ENCODE data around the gene EXOSC10.
"Not testable (repeated sequence)": the region's sequence is repeated elsewhere in the genome, so short reads cannot be mapped to it uniquely, and the experiment has no call there.

The EXOSC10 gene

GRCh38 chr1:11053758-11054137, 45.9 kb downstream of the EXOSC10 start:
- no peak for TF ChIP-seq CTCF (IDR thresholded peaks at IDR 0.05; ENCODE audit: low read depth, low read length)
- DNase-seq (ENCODE audit: low read depth, low spot score): no peak
- no peak overlapping the region for H3K4me3 ChIP-seq (ENCODE audit: low read depth, low read length)
- in situ Hi-C loops (cut with HindIII; ENCODE audit: low sequenced_read_pairs): no loop called here

GRCh38 chr1:11052839-11053757, 46.6 kb downstream of the EXOSC10 start:
- DNase-seq (ENCODE audit: low read depth, low spot score): no peak
- in situ Hi-C loops (cut with HindIII; ENCODE audit: low sequenced_read_pairs): no loop called here
- TF ChIP-seq CTCF (IDR thresholded peaks at IDR 0.05; ENCODE audit: low read depth, low read length): no peak
- no peak overlapping the region for H3K4me3 ChIP-seq (ENCODE audit: low read depth, low read length)

- H3K4me3 ChIP-seq (ENCODE audit: low read depth, low read length): no peak overlapping the region
- TF ChIP-seq CTCF (IDR thresholded peaks at IDR 0.05; ENCODE audit: low read depth, low read length): no peak
- DNase-seq (ENCODE audit: low read depth, low spot score): no peak
- in situ Hi-C loops (cut with HindIII; ENCODE audit: low sequenced_read_pairs): no loop called here
Measured at GRCh38 chr1:11051781-11052511, 47.7 kb downstream of the EXOSC10 start.

- H3K4me3 ChIP-seq (ENCODE audit: low read depth, low read length); DNase-seq (ENCODE audit: low read depth, low spot score); in situ Hi-C loops (cut with HindIII; ENCODE audit: low sequenced_read_pairs): not testable (repeated sequence)
Measured at GRCh38 chr1:11051121-11051520, 48.5 kb downstream of the EXOSC10 start.

- no peak for DNase-seq (ENCODE audit: low read depth, low spot score)
- in situ Hi-C loops (cut with HindIII; ENCODE audit: low sequenced_read_pairs): no loop called here
- H3K4me3 ChIP-seq (ENCODE audit: low read depth, low read length): no peak within 1 kb of the TSS
- TF ChIP-seq CTCF (IDR thresholded peaks at IDR 0.05; ENCODE audit: low read depth, low read length): no peak
Measured at GRCh38 chr1:11046625-11047365, 52.9 kb downstream of the EXOSC10 start, which contains the start of gene MASP2. TSS of gene MASP2 (minus strand) at chr1:11047239. CDS start at chr1:11047207, 32 bp downstream.

GRCh38 chr1:11046270-11046566, 53.5 kb downstream of the EXOSC10 start:
- no peak overlapping the region for H3K4me3 ChIP-seq (ENCODE audit: low read depth, low read length)
- TF ChIP-seq CTCF (IDR thresholded peaks at IDR 0.05; ENCODE audit: low read depth, low read length): no peak
- in situ Hi-C loops (cut with HindIII; ENCODE audit: low sequenced_read_pairs): no loop called here
- no peak for DNase-seq (ENCODE audit: low read depth, low spot score)

Data from astrocyte of the spinal cord (primary cell).